NCI-H526 (cell line): ENCODE results near the gene SLC35A5.

Experiments
- DNase-seq, 2 experiments: peaks; one replicate each; lab custom pipeline; 2025; lab: John Stamatoyannopoulos, UW

Gene SLC35A5

DNA sequence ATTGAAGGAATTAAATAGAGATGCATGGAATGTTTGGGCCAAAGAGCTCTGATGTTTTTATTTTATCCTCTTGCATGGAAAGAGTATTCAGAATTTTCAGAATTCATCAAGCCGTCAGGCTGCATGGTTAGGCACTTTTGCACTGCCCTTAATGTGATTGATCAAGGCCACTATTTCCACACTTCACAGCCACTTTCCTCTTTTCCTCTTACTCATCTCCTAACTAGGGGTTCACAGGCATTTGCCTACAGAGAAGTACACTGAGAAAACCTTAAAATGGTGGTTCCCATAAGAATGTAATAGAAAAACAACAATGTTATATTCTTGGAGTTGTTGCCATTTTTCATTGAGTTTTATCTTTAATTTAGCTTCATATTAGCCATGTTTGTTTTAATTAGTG, 10.9 kb downstream of the SLC35A5 start:
- no peak for DNase-seq

DNA sequence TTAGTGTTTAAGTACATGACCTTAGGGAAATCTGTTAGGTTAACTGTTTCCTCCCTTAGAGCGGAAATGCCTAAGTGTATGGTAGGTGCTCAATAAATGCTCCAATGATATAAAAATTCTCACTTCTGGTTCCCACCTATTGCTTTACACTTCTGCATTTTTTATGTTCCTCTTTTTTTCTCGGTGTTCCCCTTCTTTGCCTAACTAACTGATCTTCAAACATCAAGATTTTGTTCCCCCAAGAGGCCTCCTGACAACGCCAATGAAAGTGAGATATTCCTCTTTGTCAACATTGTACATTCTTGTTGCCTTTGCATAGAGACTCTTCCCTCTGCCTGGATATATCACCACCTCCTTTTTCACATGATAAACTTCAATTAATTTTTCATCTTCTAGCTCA, 17.4 kb downstream of the SLC35A5 start:
- no peak for DNase-seq

DNA sequence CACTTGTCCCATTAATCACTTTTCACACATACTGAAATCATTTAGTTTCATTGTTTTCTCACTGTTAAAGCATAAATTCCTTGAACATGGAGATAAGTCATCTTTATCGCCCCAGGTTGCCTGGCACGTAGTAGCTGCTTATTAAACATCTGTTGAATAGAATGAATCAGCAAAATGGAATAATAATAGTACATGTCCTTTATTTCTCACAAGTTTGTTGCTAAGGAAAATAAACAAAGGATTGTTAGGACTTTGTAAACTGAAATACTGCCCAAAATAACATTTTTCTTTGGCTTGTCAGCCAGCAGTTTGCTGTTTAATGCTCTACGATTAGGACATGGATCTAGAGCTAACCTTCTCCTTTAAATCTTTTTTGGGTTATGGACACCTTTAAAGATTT, 17.9 kb downstream of the SLC35A5 start:
- no peak for DNase-seq

DNA sequence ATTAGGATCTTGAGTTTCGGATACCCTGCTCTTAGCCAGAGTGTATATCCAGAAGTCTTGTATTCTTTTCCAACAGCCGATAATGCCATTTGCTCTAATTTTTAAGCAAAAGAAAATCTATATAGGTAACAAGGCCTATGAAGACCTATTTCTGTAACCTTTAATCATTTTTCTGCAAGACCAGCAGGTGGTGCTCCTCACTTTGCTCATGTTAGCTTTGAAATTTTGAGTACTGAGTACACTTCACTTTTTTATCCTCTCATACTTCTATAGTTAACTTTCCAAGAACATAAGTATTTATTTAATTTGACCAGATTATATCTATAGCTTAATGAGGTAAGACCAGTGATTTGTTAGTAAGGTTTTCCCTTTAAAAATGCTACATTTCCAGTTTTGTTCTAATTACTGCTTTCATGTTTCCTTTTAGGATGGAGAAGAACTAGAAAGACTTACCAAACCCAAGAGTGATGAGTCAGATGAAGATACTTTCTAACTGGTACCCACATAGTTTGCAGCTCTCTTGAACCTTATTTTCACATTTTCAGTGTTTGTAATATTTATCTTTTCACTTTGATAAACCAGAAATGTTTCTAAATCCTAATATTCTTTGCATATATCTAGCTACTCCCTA, 20.5 kb downstream of the SLC35A5 start:
- peak in 1 of 2 experiments; percentile 15 for DNase-seq

DNA sequence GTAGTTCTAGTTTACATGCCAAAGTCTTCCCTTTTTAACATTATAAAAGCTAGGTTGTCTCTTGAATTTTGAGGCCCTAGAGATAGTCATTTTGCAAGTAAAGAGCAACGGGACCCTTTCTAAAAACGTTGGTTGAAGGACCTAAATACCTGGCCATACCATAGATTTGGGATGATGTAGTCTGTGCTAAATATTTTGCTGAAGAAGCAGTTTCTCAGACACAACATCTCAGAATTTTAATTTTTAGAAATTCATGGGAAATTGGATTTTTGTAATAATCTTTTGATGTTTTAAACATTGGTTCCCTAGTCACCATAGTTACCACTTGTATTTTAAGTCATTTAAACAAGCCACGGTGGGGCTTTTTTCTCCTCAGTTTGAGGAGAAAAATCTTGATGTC, 21.3 kb downstream of the SLC35A5 start:
- no peak for DNase-seq

DNA sequence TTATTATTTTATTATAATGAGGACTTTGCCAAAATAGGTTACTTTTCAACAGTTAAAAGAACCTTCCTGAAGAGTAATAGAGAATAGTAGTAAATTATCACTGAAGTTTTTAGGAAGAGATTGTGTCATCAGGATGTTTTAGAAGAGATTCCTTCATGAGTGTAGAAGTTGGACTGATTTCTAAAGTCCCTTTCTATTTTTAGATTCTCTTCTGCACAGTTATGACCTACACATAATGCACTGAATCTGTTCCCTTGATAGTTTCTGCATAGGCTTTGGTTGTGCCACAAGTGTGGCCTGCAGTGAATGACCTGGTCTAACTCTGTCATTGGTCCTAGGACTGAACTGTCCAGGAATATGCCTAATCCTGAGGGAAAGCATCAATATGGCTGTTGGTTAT, 23.9 kb downstream of the SLC35A5 start:
- no peak for DNase-seq

DNA sequence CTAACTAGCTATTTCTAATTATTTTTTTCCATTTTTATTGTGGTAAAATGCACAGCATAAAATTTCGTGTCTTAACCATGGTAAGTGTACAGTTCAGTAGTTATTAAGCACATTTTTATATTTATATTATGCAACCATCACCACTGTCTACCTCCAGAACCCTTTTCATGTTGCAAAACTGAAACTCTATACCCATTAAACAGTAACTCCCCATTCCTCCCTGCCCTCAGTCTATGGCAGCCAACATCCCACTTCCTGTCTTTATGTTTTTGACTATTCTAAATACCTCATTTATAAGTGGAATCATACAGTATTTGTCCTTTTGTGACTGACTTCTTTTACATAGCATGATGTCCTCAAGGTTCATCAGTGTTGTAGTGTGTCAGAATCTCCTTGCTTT, 25.5 kb downstream of the SLC35A5 start:
- no peak for DNase-seq

DNA sequence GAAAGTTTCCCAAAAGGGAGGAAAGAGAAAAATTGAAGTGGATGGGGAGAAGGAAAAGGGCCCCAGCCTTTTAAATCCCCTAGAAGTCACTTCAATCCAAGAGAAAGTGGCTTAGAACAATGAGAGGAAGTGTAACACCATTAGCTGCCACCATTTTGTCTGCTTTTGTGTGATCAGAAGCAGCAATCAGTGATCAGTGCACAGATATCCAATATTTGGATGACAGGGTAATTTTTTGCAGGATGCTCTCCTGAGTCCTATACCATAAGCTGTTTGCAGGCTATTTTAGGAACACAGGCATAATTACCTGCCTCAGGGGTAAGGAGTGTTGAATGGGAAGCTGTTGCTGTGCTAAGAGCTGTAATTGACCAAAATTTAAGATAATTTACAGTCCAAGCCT, 31.4 kb downstream of the SLC35A5 start:
- DNase-seq: no peak

DNA sequence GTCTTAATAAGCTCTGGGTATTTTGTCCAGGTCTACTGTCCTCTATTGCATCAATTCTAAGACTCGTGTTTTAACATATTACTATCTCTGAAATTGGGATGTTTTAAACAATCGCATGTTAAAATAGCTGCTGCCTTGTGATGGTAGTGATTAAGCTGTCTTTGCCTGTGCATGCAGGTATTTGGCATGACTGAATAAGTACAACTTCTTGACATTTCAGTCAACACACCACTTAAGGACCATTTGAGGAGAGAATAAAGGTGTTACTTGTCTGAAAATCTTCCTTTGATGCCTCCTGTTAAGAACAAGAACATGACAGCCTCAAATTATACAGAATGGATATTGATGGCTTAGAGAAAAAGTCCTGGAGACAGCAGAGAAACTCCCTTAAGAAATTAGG, 33.0 kb downstream of the SLC35A5 start:
- DNase-seq: no peak

DNA sequence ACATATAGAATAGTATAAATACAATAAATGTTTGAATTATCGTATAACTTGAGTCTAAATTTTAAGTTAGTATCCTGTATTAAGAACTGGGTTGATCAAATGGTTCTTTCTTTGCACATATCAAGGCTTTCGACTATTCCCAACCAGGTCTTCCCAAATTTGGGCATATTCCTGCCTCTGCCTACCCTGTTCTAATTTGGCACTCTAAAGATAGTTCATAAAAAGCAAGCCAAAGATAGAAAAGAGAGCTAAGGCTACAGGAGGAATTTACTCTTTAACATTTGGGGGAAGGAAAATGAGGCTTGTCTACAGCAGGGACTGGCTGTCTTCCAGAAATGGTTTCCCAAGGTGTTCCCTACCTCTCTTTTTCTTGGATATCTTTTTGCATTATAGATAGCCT, 36.1 kb downstream of the SLC35A5 start:
- DNase-seq: no peak

DNA sequence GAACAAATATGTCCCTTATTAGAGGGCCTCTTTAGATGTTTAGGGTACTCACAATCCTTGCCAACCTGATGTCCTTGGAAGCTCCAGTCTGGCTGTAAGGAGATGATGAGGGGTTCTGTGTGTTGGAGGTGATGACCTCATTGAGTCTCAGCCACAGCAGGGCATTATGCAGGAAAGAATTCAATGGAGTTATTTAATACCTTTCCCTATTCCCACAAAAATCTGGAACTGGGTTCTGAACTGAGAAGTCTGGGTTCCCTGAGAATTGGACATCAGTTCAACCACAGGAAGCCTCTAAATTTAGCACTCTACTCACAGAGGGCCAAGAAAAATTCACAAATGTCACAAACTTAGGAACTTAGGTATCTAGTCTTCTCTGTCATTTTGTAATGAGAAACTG, 36.9 kb downstream of the SLC35A5 start:
- DNase-seq: no peak

DNA sequence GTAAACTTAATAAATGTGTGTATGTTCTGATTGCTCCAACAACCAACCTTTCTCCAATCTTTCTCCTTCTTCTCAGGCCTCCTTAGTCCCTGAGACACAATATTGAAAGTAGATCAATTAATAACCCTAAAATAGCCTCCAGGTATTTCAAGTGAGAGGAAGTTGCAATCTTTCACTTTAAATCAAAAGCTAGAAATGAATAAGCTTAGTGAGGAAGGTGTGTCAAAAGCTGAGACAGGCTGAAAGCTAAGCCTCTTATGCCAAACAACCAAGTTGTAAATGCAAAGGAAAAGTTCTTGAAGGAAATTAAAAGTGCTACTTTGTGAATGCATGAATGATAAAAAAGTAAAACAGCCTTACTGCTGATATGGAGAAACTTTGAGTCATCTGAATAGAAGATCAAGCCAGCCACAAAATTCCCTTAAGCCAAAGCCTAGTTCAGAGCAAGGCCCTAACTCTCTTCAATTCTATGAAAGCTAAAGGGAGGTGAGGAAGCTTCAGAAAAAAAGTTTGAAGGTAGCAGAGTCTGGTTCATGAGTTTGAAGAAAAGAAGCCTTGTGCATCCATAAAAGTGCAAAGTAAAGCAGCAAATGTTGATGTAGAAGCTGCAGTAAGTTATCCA, 40.5 kb downstream of the SLC35A5 start:
- no peak for DNase-seq

DNA sequence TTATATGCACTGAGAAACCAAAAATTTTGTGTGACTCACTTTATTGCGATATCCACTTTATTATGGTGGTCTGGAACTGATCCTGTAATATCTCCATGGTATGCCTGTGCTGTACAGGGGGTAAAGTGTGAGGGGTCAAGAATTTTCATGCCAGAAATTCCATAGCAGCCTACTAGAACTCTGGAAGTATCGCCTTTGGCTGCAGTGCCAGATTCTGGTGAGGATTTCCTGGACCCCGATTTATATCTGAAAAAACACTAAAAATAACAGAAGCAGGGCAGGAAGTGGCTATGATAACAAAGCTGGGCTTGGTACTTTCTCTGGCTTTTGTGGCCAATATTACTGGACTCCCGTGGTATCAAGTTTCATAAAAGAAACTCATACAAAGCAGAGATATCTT, 42.7 kb downstream of the SLC35A5 start:
- DNase-seq: no peak

DNA sequence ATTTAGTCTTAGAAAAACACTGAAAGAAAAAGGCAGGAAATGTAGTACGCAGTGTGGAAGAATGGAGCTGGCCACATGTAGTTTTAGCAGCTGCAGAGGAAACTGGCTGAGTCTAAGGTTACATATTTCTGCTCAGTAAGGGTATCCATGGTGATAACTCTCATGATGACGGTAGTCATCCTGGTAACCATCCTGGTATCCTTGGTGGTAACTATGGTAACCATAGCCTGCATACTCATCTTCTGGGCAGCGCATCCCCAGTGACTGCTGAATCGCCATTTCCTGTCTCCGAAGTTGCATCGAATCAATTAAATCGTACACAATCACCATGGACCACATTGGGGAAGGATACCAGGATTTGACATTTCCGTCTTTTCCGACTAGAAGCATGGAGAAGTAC, 43.4 kb downstream of the SLC35A5 start:
- no peak for DNase-seq

DNA sequence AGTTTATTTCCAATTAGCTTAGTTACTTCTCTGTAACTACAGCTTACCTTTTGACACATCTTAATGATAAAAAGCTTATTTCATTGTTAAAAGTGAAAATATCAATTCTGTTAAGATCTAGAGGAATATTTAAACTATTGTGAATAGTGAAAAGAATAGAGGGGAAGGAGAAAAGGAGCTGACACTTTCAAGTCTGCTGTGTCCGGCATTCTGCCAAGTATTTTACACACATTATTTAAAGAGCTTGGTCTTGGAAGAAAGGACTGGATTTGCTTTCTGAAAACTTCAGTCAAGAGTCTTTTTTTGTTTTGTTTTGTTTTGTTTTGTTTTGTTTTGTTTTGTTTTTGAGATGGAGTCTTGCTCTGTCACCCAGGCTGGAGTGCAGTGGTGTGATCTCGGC, 44.3 kb downstream of the SLC35A5 start:
- no peak for DNase-seq

DNA sequence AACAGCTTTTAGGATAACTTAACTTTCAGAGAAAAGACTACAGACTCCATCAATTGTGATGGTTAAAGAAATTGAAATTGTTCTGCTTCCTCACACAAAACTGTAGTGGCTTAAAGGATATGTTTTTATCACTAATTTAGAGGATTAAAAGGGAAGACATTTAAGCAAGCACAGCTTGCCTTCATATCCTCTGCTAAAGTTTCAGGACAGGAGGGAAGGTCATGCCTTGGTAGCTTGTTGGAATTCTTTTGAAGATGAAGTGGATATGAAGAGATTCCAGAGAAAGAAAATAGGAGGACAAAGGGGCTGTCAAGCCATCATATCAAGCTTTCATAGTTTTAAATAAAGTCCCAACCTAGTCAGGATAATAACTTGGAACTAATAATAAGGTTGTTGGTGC, 46.0 kb downstream of the SLC35A5 start:
- no peak for DNase-seq

DNA sequence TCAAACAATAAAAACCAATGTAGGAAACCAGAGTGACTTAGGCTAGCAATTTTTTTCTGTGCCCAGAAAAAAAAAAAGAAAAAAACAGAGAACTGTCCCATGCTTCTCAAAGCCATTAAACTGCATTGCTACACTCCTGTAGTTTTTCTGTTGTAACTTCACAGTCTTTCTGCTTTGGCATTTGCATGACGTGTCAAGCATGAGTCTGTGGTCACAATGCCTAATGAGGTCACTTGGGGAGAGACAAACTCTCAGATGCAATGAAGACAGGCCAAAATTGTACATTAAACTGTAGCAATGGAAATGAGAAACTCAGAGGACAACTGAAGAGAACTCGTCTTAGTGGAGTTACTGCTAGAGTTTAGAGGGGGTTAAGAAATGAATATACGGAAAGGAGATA, 48.3 kb downstream of the SLC35A5 start:
- DNase-seq: no peak

DNA sequence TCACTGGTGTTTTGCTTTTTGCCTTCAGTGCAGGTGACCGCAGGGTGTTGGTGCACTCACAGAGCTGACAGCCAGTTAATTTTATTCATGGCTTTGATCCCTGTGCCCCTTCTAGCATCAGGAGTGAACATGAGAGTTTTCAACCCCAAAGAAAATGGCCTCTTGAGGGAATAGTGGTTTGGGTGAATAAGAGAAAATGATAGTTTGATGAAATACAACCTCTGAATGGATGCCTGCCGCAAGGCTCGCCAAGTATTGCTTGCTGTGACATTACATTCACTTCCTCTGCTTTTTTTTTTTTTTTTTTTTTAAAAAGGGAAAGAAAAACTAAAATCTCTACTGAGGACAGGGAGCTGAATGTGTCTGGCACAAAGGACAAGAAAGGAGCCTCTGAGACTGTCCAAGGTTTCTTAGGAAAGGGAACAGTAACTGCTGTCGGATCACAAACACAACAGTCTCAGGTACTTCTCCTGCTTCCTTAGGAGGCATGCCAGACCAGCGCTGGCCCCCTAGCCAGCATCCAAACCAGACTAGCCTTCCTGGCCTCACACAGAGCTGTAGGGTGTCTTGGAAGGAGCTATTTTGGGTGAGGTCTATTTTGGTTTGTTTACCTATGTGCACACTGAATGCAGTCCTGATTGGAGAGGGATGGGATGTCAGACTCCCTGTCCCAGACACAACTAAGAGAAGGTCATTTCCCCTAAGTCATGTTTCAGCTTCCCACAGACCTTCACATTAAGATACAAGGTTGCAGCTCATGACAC, 50.1 kb downstream of the SLC35A5 start:
- no peak for DNase-seq

DNA sequence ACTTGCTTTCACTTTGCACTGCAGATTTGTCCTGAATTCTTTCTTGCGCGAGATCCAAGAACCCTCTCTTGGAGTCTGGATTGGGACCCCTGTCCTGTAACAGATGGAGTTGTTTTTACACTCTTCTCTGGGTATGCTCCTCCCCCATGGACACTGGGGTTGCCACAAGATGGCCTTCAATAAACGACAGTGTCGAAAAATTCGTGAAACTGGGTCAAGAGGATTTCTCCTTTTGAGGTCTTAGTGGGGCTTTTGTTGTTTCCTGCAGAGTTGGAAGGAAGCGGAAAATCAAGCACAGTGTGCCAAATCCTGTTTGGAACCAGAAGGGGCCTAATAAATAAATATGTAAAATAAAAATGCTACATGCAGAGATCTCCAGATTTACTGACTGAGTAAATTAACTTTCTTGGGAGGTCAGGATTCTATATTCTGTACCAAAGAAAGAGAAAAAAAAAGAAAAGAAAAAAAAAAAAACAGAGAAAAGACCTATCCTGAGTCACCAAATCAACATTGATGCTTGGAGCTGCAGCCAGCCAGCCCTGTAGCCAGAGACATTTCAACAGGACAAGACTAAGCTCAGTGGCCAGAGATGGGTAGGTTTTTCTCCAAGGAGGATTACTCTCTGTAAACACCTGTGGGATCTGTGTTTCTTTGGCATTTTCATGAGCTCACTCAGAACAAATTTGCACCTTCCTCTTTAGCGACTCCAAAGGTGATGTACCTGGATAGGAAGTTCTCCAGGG, 54.3 kb downstream of the SLC35A5 start:
- DNase-seq: no peak

DNA sequence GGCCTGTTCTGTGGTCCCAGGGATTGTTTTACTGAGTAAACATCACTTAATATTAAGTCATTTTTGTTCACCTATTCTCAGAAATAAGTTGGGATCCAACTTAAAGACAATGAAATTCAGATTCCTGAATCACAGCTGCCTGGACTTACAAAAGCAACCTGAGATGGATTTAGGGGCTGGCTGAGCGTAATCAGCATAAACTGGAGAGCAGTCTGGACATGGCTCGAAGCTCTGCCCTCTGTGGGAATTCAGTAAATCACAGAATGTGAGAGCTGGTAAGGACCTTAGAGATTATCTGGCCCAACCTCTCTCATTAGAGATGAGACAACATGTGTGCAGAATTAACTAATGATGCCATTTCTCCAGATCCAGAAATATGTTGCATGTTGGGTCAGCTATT, 55.4 kb downstream of the SLC35A5 start:
- DNase-seq: no peak

DNA sequence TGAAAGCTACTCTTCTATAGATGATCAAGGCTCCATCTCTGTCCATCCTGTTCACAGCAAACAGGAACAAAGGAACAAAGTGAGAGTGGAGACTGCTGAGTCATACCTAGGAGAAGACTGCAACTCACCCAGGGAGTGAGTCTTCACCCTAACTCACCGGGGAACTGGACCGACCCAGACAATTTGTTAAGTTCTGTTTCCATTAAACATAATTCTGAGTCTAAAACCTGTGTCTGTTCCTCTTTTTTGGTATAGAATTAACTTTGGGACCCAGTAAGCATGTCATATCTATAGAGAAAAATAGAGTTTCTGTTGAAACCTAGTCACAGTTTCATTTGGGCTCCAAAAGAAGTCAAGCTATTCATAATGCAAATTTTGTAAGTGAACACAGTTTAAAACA, 57.5 kb downstream of the SLC35A5 start:
- no peak for DNase-seq

DNA sequence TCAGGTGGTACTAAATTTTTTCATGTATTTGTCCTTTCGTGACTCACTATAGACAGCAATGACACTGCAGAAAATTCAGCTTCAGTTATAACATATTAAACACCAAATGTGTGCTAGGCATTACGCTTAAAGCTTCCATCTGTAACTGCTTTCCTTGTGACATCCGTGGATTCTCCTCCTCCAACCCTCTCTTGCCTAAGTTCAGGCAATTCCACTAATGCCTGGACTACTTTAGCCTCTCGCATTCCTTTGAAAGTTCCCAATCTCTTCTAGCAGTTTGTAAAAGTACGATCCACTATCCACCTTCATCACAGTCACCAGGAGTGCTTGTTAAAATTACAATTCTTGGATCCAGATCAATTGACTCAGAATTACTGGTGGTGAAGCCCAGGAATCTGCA, 61.4 kb downstream of the SLC35A5 start:
- DNase-seq: no peak

DNA sequence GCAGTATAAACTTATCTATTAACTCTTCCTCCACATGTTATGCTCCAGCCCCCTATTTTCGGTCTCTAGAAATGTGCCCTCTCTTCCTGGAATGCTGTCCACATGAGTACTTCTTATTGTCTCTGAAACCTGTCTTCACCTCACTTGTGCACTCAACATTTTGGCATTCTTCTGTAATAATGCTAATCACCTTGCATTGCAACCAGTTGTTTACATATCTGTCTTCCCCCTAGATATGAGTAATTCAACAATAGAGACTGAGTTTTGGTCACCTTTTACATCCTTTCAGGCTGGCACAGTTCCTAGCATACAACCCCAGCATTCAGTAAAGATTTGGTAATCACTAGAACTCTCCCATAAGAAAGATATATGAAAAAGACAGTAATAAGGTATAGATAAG, 61.9 kb downstream of the SLC35A5 start:
- DNase-seq: no peak
